ENCODE results near the gene PRRC1. TPM values are rescaled to one million over a fixed set of nuclear protein-coding genes. Genes with fewer than 3 reads are reported as not detected.
A peak's percentile ranks its signal among the peaks of the same experiment; 100 is the strongest.

The PRRC1 gene
- 10 to 100 TPM; 19.3 to 30.7 (median 29.2) TPM for total RNA-seq
- 10 to 100 TPM; 22.4 to 32.1 (median 28.8) TPM for polyA plus RNA-seq

DNA sequence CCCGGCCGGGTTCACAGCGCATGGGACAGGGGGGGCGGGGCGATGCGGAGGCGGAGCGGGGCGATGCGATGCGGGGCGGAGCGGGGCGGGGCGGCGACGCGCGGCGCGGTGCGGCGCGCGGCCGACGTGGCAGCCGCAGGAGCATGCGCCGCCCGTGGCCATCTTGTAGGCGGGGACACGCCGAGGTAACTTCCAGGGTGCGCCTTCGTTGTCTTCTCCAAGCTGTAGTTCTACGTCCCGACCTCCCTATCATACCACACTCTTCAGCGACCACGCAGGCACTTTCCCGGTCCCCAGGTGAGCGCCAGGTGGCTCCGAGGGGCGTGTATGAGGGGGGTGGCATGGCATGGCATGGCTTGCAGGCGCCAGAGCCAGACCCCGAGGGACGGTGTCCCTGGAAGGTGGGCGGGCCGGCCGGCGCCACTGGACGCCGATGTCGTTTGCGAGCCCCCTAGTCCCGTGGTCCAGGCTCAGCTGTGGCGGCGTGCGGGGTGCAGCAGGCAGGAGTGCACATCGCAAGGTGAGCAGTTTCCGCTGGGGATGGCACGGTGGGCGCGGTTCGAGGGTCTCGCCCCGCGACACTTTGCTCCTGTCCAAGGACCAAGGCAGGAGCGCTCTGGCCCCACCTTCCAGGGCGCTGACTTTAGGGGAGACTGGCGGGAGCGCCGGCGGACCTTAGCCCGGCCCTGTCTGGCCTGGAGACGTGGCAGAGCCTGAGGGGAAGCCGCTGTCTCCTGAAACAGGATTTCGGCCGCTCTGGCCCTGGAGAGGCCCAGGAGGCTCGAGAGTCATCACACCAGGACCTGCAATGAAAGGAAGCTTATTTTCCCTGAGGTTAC is at the start of gene PRRC1:
PRRC1 (plus strand) TSS at position 161 of the 839 bp plus-strand sequence. CDS start 5,840 bp downstream, outside the sequence.
- peak; percentile 85 for DNase-seq
- Histone ChIP-seq H3K36me3 (no peaks in the 10 kb centered on the region), H3K4me3 (peak within 1 kb of the TSS; percentile 72 to 98 (median 90)), H3K27ac (peak within 1 kb of the TSS; percentile 79 to 84 (median 81)), H3K9me3 (peaks cover 0 to 3% (median 0%) of the 10 kb centered on the region in 4 donors), H3K4me1 (peaks cover 0 to 25% (median 16%) of the 10 kb centered on the region in 4 donors), H3K27me3 (no peaks in the 10 kb centered on the region)
- 0% methylated on average over 80 of the region's 80 CpGs for WGBS, 2 donors
- TF ChIP-seq POLR2A (IDR thresholded peaks at IDR 0.05) (peak in 1 of 2 donors; percentile 54), EP300 (IDR thresholded peaks at IDR 0.05) (no peak), POLR2AphosphoS5 (IDR thresholded peaks at IDR 0.05) (peak; percentile 77 to 94 (median 91))
- TF ChIP-seq, protein P1, sequence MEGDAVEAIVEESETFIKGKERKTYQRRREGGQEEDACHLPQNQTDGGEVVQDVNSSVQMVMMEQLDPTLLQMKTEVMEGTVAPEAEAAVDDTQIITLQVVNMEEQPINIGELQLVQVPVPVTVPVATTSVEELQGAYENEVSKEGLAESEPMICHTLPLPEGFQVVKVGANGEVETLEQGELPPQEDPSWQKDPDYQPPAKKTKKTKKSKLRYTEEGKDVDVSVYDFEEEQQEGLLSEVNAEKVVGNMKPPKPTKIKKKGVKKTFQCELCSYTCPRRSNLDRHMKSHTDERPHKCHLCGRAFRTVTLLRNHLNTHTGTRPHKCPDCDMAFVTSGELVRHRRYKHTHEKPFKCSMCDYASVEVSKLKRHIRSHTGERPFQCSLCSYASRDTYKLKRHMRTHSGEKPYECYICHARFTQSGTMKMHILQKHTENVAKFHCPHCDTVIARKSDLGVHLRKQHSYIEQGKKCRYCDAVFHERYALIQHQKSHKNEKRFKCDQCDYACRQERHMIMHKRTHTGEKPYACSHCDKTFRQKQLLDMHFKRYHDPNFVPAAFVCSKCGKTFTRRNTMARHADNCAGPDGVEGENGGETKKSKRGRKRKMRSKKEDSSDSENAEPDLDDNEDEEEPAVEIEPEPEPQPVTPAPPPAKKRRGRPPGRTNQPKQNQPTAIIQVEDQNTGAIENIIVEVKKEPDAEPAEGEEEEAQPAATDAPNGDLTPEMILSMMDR (IDR thresholded peaks at IDR 0.05): no peak
- intact Hi-C loops (cut with DNase I): no loop called here

DNA sequence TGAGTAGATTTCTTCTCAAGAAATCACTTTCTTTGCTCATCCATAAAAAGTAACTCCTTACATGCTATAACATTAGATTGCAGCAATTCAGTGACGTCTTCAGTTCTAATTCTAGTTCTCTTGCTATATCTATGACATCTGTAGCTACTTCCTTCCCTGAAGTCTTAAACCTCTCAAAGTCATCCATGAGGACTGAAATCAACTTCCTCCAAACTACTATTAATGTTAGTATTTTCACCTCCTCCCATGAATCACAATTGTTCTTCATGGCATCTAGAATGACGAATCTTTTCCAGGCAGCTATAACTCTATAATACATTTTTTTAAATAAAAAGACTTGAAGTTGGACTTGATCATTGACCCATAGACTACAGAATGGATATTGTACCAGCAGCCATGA is 46.2 kb upstream of the PRRC1 start:
- H3K27me3 ChIP-seq: no peaks in the 10 kb centered on the region
- H3K9me3 ChIP-seq: no peaks in the 10 kb centered on the region
- TF ChIP-seq POLR2AphosphoS5 (IDR thresholded peaks at IDR 0.05): no peak
- TF ChIP-seq POLR2A (IDR thresholded peaks at IDR 0.05): no peak
- TF ChIP-seq EP300 (IDR thresholded peaks at IDR 0.05): no peak
- TF ChIP-seq, protein P1 (IDR thresholded peaks at IDR 0.05): no peak
- H3K36me3 ChIP-seq: no peaks in the 10 kb centered on the region
- H3K4me1 ChIP-seq: no peaks in the 10 kb centered on the region
- 47 to 72% methylated on average over 2 of the region's 2 CpGs for WGBS, 2 donors
- no peak overlapping the region for H3K4me3 ChIP-seq
- H3K27ac ChIP-seq: no peak overlapping the region
- intact Hi-C loops (cut with DNase I): no loop called here
- DNase-seq: no peak

DNA sequence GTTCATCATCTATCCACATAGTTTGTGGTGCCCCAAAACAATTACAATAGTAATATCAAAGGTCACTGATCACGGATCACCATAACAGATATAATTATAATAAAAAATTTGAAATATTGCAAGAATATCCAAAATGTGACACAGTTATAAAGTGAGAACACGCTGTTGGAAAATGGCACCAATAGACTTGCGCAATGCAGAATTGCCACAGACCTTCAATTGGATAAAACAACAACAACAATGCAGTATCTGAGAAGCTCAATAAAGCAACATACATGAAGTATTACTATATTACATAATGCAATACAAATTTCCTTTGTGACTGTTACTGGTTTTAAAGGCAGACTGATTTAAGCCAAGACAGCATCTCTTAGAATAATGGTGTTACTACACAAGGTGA is 44.7 kb upstream of the PRRC1 start:
- H3K27ac ChIP-seq: no peak overlapping the region
- 95% methylated on average over 3 of the region's 3 CpGs for WGBS, 2 donors
- no peak for DNase-seq
- TF ChIP-seq, protein P1 (IDR thresholded peaks at IDR 0.05): no peak
- TF ChIP-seq POLR2A (IDR thresholded peaks at IDR 0.05) (no peak), POLR2AphosphoS5 (IDR thresholded peaks at IDR 0.05) (no peak), EP300 (IDR thresholded peaks at IDR 0.05) (no peak)
- intact Hi-C loops (cut with DNase I): no loop called here
- no peaks in the 10 kb centered on the region for H3K36me3 ChIP-seq
- no peaks in the 10 kb centered on the region for H3K27me3 ChIP-seq
- H3K4me3 ChIP-seq: no peak overlapping the region
- H3K4me1 ChIP-seq: no peaks in the 10 kb centered on the region
- no peaks in the 10 kb centered on the region for H3K9me3 ChIP-seq

DNA sequence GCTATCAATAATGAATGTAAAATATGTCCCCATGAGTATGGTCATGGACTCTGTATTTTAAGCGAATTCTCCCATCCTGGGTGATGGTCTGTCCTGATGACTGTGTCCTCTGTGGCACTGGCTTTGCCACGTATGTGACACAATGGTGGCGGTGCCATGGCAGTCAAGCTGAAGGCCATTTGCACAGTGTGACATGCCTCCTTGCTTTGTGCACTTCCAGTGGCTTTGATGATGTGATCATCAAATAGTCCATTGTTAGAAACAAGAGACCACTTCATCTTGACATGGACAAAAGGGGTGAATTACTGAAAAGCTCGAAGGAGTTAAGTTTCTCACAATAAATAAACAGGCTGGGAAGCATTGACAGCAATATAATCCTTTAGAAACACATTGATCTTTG is 31.0 kb upstream of the PRRC1 start:
- Histone ChIP-seq H3K27me3 (no peaks in the 10 kb centered on the region), H3K27ac (no peak overlapping the region), H3K4me3 (no peak overlapping the region), H3K9me3 (no peaks in the 10 kb centered on the region), H3K36me3 (no peaks in the 10 kb centered on the region), H3K4me1 (no peaks in the 10 kb centered on the region)
- DNase-seq: no peak
- 83 to 89% methylated on average over 4 of the region's 4 CpGs for WGBS, 2 donors
- intact Hi-C loops (cut with DNase I): no loop called here
- TF ChIP-seq POLR2A (IDR thresholded peaks at IDR 0.05): no peak
- no peak for TF ChIP-seq EP300 (IDR thresholded peaks at IDR 0.05)
- TF ChIP-seq, protein P1 (IDR thresholded peaks at IDR 0.05): no peak
- no peak for TF ChIP-seq POLR2AphosphoS5 (IDR thresholded peaks at IDR 0.05)
